Loucy (cell line): ENCODE data around the gene TMEM244.

Source experiments
- CTCF ChIP-seq: fragments of 200-600 bp; sonication (generic); conservative IDR thresholded peaks from 2 replicates; pipeline ENCODE4 v1.5.1; 2014; ENCODE audit warnings: mild to moderate bottlenecking, antibody characterized with exemption, low read length
- EZH2phosphoT487 ChIP-seq: fragments of 200-600 bp; IDR thresholded peaks from 2 replicates; pipeline ENCODE4 v1.6.1; 2018; ENCODE audit warnings: antibody characterized with exemption, mild to moderate bottlenecking, moderate library complexity, borderline replicate concordance

GRCh38 chr6:129884211-129884610, 23.1 kb upstream of the TMEM244 start:
- TF ChIP-seq CTCF, result no peak
- TF ChIP-seq EZH2phosphoT487, result no peak
